HEK293T (cell line): ENCODE results near the gene LRRC74A.

Source experiments
- CTCF ChIA-PET: fragments of 350-600 bp; formaldehyde crosslinking; extraction: SDS; loops from one replicate; lab custom pipeline; 2021; ENCODE audit warnings: antibody characterized with exemption, inconsistent platforms; lab: Yijun Ruan, JAX
- POLR2A ChIA-PET: fragments of 350-600 bp; formaldehyde crosslinking; extraction: SDS; loops from one replicate; lab custom pipeline; 2020; ENCODE audit warnings: antibody characterized with exemption, inconsistent platforms; lab: Yijun Ruan, JAX
- DNase-seq: peaks from one replicate; pipeline ENCODE4 v3.0.0; 2012; ENCODE audit warnings: mixed read lengths; ENCODE audit errors: extremely low spot score
- ARNT ChIP-seq: fragments of 450-650 bp; IDR thresholded peaks from 2 replicates; pipeline ENCODE4 v1.6.1; 2017; ENCODE audit warnings: mild to moderate bottlenecking
- BHLHE40 ChIP-seq: fragments of 450-650 bp; IDR thresholded peaks from 2 replicates; pipeline ENCODE4 v1.6.1; 2016; ENCODE audit warnings: mild to moderate bottlenecking, moderate library complexity, borderline replicate concordance
- CTBP1 ChIP-seq: fragments of 450-650 bp; IDR thresholded peaks from 2 replicates; pipeline ENCODE4 v1.6.1; 2016; ENCODE audit warnings: borderline replicate concordance
- ELF4 ChIP-seq: fragments of 450-650 bp; IDR thresholded peaks from 2 replicates; pipeline ENCODE4 v1.6.1; 2017; ENCODE audit warnings: antibody characterized with exemption
- FOXA1 ChIP-seq: fragments of 450-650 bp; IDR thresholded peaks from 2 replicates; pipeline ENCODE4 v1.6.1; 2016; ENCODE audit warnings: mild to moderate bottlenecking
- FOXK2 ChIP-seq: fragments of 450-650 bp; IDR thresholded peaks from 2 replicates; pipeline ENCODE4 v1.6.1; 2016; ENCODE audit warnings: mild to moderate bottlenecking
- FOXM1 ChIP-seq: fragments of 450-650 bp; IDR thresholded peaks from 2 replicates; pipeline ENCODE4 v1.6.1; 2017; ENCODE audit warnings: mild to moderate bottlenecking, borderline replicate concordance
- HDGF ChIP-seq: fragments of 450-650 bp; IDR thresholded peaks from 2 replicates; pipeline ENCODE4 v1.6.1; 2017; ENCODE audit warnings: antibody characterized with exemption, borderline replicate concordance
- L3MBTL2 ChIP-seq: fragments of 450-650 bp; conservative IDR thresholded peaks from 2 replicates; pipeline ENCODE4 v1.6.1; 2016; ENCODE audit warnings: mild to moderate bottlenecking
- LEF1 ChIP-seq: fragments of 450-650 bp; IDR thresholded peaks from 2 replicates; pipeline ENCODE4 v1.6.1; 2017; ENCODE audit warnings: mild to moderate bottlenecking, borderline replicate concordance
- NFRKB ChIP-seq: fragments of 450-650 bp; IDR thresholded peaks from 2 replicates; pipeline ENCODE4 v1.6.1; 2016; ENCODE audit warnings: mild to moderate bottlenecking, moderate library complexity
- SP1 ChIP-seq: fragments of 450-650 bp; IDR thresholded peaks from 2 replicates; pipeline ENCODE4 v1.6.1; 2017
- SUZ12 ChIP-seq: fragments of 450-650 bp; IDR thresholded peaks from 2 replicates; pipeline ENCODE4 v1.6.1; 2016; ENCODE audit warnings: mild to moderate bottlenecking
- TARDBP ChIP-seq: fragments of 450-650 bp; IDR thresholded peaks from 2 replicates; pipeline ENCODE4 v1.6.1; 2016
- ZNF384 ChIP-seq: fragments of 450-650 bp; IDR thresholded peaks from 2 replicates; pipeline ENCODE4 v1.6.1; 2016
- TF ChIP-seq, protein P1 (sequence below): fragments of 450-650 bp; IDR thresholded peaks from 2 replicates; pipeline ENCODE4 v1.6.1; 2016

The LRRC74A gene

DNA sequence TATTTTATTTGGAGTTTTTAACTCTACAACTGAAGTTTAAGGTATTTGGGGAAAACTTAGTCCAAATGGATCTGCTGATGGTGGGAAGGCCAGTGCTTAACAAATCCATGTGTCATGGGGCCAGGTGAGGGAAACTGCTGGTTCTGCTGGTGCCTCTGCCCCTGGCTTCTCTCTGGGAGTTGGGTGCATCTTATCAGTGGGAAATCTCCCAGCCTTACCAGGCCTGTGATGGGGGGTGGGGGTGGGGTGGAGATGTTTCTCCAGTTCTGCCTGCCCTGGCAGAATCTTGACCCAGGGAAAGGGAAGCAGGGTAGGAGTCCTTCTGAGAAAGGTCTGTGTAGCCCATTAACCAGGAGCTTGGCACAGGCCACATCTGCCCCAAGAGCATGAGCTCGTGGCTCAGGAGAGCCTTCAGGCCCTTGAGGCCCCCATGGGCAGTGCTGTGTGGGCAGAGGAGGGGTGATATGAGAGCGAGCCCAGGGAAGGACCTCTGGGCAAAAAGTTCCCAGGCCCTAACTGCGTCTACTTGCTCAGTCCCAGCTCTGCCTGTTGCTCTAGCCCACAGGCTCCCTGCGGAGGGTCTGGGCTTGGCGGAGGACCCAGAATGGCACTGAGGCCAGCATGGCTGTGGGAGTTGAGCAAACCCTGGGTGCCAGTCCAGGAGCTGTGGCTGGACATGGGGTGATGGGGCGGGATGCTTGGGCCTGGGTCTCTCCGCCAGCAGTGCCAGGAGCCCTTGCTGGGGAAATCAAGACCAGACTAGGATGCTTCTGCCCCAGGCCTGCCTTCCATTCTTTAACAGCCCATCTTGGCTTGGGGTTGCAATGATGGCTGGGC, 46.8 kb upstream of the LRRC74A start:
- no peak for DNase-seq
- no peak for TF ChIP-seq TARDBP
- POLR2A ChIA-PET: interaction anchor here (3.0 kb wide), 1 partner anchor 33 kb away, joined by 7 read pairs; the partner anchor contains the start of gene ANGEL1
- CTCF ChIA-PET: interaction anchor here (1.1 kb wide), 1 partner anchor 70 kb away, joined by 3 read pairs; no protein-coding TSS in a partner anchor

DNA sequence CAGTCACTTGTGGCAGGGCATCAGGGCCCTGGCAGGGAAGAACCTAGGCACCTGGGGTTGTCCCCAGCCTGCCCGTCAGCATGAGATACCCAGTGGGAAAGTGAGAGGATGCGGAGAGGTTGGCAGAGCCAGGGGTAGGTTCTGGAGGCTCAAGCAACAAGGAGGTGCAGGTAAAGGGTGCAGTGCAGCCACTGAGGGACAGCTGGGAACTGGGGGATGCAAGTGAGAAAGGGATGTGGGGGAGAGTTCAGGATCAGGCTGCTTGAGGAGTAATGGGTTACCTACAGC, 46.2 kb upstream of the LRRC74A start:
- TF ChIP-seq SUZ12 (no peak), ZNF384 (no peak), HDGF (no peak), SP1 (no peak), ARNT (no peak), LEF1 (no peak), FOXK2 (no peak), ELF4 (no peak), TARDBP (no peak), FOXA1 (no peak), NFRKB (no peak), L3MBTL2 (no peak), CTBP1 (no peak), BHLHE40 (no peak), FOXM1 (no peak)
- TF ChIP-seq, protein P1, sequence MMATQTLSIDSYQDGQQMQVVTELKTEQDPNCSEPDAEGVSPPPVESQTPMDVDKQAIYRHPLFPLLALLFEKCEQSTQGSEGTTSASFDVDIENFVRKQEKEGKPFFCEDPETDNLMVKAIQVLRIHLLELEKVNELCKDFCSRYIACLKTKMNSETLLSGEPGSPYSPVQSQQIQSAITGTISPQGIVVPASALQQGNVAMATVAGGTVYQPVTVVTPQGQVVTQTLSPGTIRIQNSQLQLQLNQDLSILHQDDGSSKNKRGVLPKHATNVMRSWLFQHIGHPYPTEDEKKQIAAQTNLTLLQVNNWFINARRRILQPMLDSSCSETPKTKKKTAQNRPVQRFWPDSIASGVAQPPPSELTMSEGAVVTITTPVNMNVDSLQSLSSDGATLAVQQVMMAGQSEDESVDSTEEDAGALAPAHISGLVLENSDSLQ: no peak
- ChIA-PET POLR2A (interaction anchor here (3.0 kb wide), 1 partner anchor 32 kb away, joined by 7 read pairs; the partner anchor contains the start of gene ANGEL1), CTCF (interaction anchor here (1.1 kb wide), 1 partner anchor 70 kb away, joined by 3 read pairs; no protein-coding TSS in a partner anchor)
- no peak for DNase-seq

DNA sequence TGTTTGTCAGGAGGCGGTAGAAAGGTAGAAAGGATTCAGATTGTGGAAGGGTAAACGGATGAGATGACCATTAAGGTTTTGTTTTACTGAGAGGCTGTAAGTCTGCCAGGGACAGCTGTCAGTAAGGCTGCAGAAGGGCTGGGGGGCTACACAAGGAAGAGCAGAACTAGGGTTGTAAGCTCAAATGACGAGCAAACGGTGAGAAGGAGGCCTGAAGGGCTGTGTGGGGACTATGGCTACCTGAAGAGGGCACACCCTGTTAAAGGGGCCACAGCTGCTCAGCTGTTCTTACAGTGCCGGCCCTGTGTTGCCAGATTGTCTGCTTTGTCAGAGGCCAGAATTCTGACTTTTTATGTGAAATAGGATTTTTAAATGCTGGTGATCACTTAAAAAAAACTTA, 45.8 kb upstream of the LRRC74A start:
- TF ChIP-seq L3MBTL2 (no peak), BHLHE40 (no peak), NFRKB (no peak), ELF4 (no peak), FOXA1 (no peak), SP1 (no peak), FOXK2 (no peak), CTBP1 (no peak), ARNT (no peak)
- DNase-seq: no peak
- CTCF ChIA-PET: interaction anchor here (0.6 to 1.1 kb wide), 2 partner anchors 71 to 763 kb away, joined by 3 to 4 read pairs; no protein-coding TSS in a partner anchor
- POLR2A ChIA-PET: interaction anchor here (3.0 kb wide), 1 partner anchor 32 kb away, joined by 7 read pairs; the partner anchor contains the start of gene ANGEL1

DNA sequence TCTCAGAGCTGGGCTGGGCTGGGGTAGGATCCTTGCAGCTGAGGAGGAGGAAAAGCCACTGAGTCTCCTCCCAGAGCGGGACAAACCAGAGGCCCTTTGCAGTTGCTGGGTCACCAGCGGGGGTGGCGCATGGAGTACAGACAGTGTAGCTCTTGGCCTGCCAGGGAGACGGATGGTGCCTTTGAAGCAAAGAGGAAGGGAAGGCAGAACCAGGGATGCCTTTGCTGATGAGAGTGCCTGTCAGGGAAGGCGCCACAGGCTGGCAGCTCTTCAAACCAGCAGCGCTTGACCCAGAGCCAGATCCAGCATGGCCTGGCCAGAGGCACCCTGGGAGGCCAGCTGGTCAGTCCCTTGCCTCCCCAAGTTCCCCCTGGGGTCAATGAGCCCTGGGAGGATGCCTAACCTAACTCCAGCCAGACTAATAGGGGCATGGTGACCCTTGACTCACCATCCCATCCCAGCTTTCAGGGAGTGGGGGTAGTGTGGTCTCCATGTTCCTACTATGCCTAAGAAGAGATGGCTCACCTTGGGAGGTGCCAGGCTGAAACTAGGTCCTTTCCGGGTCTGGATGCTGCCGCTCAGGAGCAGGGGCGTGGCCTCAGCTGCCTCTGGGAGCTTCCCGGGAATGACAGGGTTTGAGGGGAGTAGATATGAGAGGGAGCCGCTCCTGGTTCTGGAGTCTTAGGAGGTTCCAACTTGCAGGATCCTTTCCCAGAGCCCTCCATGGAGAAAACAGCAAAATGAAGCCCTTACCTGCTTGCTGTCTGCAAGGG, 45.1 kb upstream of the LRRC74A start:
- CTCF ChIA-PET: interaction anchor here (0.6 kb wide), 1 partner anchor 764 kb away, joined by 4 read pairs; no protein-coding TSS in a partner anchor
- DNase-seq: no peak

DNA sequence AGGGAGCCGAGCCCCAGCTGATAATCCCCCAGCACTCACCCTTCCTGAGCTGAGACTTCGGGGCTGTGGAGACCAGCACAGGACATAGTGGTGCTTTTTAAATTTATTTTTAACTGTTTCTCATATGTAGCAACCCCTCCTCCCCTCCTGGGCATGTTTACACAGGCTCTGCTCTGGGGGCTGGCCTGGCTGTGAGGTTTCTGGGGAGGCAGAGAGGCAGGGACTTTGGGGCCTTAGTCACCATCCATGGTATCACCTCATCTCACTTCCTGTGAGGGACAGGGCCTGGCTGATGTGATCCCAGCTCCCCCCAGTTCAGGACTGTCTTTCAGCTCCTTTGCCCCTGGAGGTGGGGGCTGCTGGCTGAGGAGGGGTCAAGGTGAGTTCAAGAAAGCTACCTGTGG, 44.6 kb upstream of the LRRC74A start:
- TF ChIP-seq LEF1 (no peak), ZNF384 (no peak), FOXA1 (no peak), FOXK2 (no peak), SP1 (no peak), HDGF (no peak), NFRKB (no peak), BHLHE40 (no peak), ARNT (no peak), FOXM1 (no peak), SUZ12 (no peak), ELF4 (no peak), L3MBTL2 (no peak), CTBP1 (no peak), TARDBP (no peak)
- TF ChIP-seq, protein P1: no peak
- CTCF ChIA-PET: no interaction called here
- POLR2A ChIA-PET: interaction anchor here (3.0 kb wide), 1 partner anchor 31 kb away, joined by 7 read pairs; the partner anchor contains the start of gene ANGEL1
- no peak for DNase-seq

More for the DNA sequence above, 45.1 kb upstream of the LRRC74A start:
- TF ChIP-seq NFRKB (no peak), CTBP1 (no peak), TARDBP (no peak), FOXM1 (no peak), HDGF (no peak), FOXA1 (no peak), ARNT (no peak), LEF1 (no peak), FOXK2 (no peak), SUZ12 (no peak), SP1 (no peak), ZNF384 (no peak), L3MBTL2 (no peak), BHLHE40 (no peak), ELF4 (no peak)
- TF ChIP-seq, protein P1: no peak
- POLR2A ChIA-PET: interaction anchor here (3.0 kb wide), 1 partner anchor 31 kb away, joined by 7 read pairs; the partner anchor contains the start of gene ANGEL1
